LNCaP clone FGC (cell line): ENCODE results near the gene GJC2.

Experiments
- DNase-seq: peaks from one replicate; pipeline ENCODE4 v3.0.0-alpha.2; 2011; ENCODE audit warnings: low read depth
- H3K4me3 ChIP-seq: 2 replicates; pipeline ENCODE4 v1.5.1; 2011; ENCODE audit warnings: mild to moderate bottlenecking, low read depth, low read length, control low read depth
- TF ChIP-seq, protein P1 (sequence below): IDR thresholded peaks from 2 replicates; pipeline ENCODE4 v1.5.1; 2012; ENCODE audit warnings: mild to moderate bottlenecking; ENCODE audit not compliant: control insufficient read depth, insufficient read depth; ENCODE audit errors: extremely low read depth

Gene GJC2

DNA sequence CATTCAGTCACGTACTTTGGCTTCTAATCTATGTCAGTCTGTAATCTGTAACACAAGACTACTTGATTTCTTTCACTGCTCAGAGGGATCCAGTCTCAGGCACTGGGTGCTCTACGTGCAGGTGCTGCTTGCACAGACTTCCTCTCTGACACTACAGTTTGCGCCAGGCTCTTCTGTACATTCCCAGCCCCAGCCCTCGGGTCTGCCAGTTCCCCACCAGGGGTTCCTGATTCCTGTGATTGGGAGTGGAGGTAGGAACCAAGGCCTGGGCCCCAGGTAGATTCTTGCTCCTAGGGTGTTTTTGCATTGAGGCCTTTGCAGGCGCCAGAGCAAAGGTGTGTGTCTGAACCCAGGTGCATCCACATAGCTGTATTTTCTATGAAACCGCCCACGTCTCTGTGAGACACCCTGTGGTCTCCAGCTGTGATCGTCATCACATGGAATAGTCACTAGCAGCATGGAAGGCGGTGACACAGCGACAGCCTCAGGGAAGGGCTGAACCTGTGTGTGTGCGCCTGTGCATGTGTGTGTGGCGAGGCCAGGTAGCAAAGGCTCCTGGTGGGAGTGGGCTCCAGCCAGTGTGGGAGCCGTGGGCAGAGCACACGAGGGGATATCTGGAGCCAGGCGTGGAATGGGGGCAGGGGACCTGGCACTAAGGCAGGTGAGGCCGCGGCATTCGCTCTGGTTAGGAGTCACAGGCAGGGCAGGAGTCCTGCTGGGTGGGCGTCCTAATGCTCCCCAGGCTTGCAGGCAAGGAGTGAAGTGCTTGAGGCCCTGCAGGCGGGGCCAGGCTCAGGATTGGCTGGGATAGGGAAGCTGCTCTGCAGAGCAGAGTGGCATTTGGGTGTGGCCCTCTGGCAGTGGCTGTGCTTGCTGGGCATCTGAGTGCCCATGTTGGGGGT is 5.2 kb downstream of the GJC2 start:
- TF ChIP-seq, protein P1, sequence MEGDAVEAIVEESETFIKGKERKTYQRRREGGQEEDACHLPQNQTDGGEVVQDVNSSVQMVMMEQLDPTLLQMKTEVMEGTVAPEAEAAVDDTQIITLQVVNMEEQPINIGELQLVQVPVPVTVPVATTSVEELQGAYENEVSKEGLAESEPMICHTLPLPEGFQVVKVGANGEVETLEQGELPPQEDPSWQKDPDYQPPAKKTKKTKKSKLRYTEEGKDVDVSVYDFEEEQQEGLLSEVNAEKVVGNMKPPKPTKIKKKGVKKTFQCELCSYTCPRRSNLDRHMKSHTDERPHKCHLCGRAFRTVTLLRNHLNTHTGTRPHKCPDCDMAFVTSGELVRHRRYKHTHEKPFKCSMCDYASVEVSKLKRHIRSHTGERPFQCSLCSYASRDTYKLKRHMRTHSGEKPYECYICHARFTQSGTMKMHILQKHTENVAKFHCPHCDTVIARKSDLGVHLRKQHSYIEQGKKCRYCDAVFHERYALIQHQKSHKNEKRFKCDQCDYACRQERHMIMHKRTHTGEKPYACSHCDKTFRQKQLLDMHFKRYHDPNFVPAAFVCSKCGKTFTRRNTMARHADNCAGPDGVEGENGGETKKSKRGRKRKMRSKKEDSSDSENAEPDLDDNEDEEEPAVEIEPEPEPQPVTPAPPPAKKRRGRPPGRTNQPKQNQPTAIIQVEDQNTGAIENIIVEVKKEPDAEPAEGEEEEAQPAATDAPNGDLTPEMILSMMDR, result no peak
- no peak overlapping the region for H3K4me3 ChIP-seq
- DNase-seq, result no peak

DNA sequence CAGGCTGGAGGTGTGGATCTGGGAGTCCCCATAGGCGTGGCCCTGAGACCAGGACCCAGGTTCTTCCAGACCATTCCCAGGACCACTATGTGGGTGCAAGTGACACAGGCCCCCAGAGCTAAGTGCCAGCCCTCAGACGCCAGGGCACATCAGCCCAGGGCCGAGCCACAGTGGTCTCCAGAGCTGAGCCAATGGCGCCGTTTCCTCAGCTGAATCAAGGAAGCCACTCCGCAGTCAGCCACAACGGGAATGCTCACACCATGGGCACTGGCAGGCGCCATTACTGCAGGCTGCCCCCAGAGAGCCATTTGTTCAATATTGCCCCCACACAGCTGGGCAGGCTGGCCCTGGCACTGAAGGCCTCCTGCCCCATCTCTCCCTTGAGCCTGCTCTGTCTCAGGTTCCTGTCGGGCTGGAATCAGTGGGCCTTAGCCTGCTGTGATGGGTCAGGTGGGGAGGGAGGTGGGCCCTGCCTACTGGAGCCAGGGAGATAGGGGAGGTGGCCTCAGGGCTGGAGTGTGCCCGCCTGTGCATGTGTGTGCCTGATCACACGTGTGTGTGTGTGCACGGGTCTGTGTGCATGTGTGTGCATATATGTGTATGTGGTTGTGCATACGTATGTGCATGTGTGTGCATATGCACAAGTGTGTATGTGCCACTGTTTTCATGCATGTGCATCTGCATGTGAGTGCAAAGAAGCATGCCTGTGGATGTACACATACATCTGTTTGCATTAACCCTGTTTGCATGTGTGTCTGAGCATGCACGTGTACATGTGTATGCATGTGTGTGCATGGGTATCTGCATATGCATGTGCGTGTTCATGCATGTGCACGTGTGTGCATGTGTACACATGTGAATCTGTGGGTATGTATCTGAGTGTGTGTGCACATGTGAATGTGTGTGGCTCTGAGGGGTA is 6.1 kb downstream of the GJC2 start:
- DNase-seq, result no peak
- H3K4me3 ChIP-seq, result no peak overlapping the region
- TF ChIP-seq, protein P1, result no peak

DNA sequence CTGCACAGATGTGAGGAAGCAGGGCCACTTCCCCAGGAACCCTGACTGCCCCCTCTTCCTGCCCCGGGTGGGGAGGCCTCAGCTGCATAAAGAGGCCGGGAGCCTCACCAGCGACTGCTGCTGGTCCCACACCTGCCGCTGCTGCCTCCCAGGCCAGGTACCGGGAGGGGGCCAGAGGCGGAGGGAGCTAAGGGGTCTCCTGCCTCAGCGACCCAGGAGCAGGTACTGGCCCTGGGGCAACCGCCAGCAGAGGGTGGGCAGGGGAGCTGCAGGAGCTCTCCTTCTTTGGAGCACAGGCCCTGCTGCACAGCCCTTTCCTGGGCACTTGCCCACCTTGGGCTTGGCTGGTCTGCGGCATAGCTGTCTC is 6.8 kb downstream of the GJC2 start:
- no peak overlapping the region for H3K4me3 ChIP-seq
- no peak for DNase-seq
- TF ChIP-seq, protein P1, result no peak

DNA sequence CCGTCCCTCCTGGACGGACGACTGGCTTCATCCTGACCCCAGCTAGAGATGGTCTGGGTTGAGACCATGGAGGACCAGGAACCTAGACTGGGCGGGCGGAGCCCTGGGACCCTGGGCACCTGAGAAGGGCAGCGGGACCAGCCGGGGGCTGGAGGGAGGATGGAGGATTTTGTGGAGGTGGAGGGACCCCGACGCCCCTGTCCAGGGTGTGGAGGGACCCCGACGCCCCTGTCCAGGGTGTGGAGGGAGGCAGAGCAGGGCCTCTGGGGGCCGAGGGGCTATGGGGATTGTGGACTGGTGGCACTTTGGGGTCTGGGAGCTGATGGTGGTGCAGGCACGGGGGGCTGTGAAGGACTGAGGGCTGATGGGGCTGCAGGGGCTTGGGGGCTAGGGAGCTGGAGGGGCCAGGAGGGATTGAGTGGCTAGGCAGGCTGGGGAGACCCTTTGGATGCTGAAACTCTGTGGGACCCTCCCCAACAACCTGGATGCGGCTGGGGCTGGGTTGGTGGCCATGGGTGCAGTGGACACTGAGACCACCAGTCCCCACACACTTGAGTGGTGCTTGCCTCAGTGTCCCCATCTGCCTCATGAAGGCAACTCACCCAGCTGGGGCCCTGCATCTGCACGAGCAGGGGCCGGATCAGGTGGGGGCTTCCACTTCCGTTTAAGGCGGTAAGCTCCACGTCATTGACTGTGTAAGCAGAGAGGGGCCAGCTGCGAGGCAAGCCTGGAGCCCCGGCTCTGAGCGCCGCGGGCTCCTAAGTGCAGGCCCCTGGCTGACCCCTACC is 7.4 kb downstream of the GJC2 start:
- TF ChIP-seq, protein P1, result no peak
- no peak for DNase-seq
- no peak overlapping the region for H3K4me3 ChIP-seq

DNA sequence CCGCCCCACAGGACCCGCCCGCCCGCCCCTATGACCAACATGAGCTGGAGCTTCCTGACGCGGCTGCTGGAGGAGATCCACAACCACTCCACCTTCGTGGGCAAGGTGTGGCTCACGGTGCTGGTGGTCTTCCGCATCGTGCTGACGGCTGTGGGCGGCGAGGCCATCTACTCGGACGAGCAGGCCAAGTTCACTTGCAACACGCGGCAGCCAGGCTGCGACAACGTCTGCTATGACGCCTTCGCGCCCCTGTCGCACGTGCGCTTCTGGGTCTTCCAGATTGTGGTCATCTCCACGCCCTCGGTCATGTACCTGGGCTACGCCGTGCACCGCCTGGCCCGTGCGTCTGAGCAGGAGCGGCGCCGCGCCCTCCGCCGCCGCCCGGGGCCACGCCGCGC is 8.0 kb downstream of the GJC2 start:
- DNase-seq, result no peak
- H3K4me3 ChIP-seq, result no peak overlapping the region
- TF ChIP-seq, protein P1, result no peak

DNA sequence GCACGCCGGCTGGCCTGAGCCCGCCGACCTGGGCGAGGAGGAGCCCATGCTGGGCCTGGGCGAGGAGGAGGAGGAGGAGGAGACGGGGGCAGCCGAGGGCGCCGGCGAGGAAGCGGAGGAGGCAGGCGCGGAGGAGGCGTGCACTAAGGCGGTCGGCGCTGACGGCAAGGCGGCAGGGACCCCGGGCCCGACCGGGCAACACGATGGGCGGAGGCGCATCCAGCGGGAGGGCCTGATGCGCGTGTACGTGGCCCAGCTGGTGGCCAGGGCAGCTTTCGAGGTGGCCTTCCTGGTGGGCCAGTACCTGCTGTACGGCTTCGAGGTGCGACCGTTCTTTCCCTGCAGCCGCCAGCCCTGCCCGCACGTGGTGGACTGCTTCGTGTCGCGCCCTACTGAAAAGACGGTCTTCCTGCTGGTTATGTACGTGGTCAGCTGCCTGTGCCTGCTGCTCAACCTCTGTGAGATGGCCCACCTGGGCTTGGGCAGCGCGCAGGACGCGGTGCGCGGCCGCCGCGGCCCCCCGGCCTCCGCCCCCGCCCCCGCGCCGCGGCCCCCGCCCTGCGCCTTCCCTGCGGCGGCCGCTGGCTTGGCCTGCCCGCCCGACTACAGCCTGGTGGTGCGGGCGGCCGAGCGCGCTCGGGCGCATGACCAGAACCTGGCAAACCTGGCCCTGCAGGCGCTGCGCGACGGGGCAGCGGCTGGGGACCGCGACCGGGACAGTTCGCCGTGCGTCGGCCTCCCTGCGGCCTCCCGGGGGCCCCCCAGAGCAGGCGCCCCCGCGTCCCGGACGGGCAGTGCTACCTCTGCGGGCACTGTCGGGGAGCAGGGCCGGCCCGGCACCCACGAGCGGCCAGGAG is 8.6 kb downstream of the GJC2 start:
- DNase-seq, result no peak
- no peak overlapping the region for H3K4me3 ChIP-seq
- TF ChIP-seq, protein P1, result no peak
